ENCODE results near the gene TSPAN8.

GRCh38 chr12:71130521-71131069 lies 27.2 kb downstream of the TSPAN8 start:
- TF ChIP-seq, protein P1, sequence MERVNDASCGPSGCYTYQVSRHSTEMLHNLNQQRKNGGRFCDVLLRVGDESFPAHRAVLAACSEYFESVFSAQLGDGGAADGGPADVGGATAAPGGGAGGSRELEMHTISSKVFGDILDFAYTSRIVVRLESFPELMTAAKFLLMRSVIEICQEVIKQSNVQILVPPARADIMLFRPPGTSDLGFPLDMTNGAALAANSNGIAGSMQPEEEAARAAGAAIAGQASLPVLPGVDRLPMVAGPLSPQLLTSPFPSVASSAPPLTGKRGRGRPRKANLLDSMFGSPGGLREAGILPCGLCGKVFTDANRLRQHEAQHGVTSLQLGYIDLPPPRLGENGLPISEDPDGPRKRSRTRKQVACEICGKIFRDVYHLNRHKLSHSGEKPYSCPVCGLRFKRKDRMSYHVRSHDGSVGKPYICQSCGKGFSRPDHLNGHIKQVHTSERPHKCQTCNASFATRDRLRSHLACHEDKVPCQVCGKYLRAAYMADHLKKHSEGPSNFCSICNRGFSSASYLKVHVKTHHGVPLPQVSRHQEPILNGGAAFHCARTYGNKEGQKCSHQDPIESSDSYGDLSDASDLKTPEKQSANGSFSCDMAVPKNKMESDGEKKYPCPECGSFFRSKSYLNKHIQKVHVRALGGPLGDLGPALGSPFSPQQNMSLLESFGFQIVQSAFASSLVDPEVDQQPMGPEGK (CRISPR knock-in tag; IDR thresholded peaks at IDR 0.05; ENCODE audit: borderline replicate concordance): no peak
- no peak for TF ChIP-seq ESRRG (CRISPR knock-in tag; IDR thresholded peaks at IDR 0.05)
- peak; percentile 81; the same call in 1 of the 2 replicates for TF ChIP-seq ZC3H10 (CRISPR knock-in tag; IDR thresholded peaks at IDR 0.05)
- TF ChIP-seq ZFP3 (CRISPR knock-in tag; IDR thresholded peaks at IDR 0.05): no peak
- TF ChIP-seq, protein P2, sequence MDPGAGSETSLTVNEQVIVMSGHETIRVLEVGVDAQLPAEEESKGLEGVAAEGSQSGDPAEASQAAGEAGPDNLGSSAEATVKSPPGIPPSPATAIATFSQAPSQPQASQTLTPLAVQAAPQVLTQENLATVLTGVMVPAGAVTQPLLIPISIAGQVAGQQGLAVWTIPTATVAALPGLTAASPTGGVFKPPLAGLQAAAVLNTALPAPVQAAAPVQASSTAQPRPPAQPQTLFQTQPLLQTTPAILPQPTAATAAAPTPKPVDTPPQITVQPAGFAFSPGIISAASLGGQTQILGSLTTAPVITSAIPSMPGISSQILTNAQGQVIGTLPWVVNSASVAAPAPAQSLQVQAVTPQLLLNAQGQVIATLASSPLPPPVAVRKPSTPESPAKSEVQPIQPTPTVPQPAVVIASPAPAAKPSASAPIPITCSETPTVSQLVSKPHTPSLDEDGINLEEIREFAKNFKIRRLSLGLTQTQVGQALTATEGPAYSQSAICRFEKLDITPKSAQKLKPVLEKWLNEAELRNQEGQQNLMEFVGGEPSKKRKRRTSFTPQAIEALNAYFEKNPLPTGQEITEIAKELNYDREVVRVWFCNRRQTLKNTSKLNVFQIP (CRISPR knock-in tag; IDR thresholded peaks at IDR 0.05; ENCODE audit: borderline replicate concordance, low read depth): no peak
